GM12864 (cell line): ENCODE data around the gene CTLA4.

ENCODE experiments used
- DNase-seq: peaks from one replicate; pipeline ENCODE4 v3.0.0-alpha.2; 2011; ENCODE audit warnings: low read depth
- H3K4me3 ChIP-seq: 2 replicates; pipeline ENCODE4 v1.5.1; 2011; ENCODE audit warnings: mild to moderate bottlenecking, low read depth, low read length, control low read depth
- CTCF ChIP-seq: IDR thresholded peaks from 2 replicates; pipeline ENCODE4 v1.5.1; 2011; ENCODE audit warnings: low read depth, mild to moderate bottlenecking, moderate library complexity, low read length, control low read depth, inconsistent platforms; ENCODE audit errors: missing control alignments

Gene CTLA4

GRCh38 chr2:203918264-203918663, 50.7 kb downstream of the CTLA4 start:
- DNase-seq, result no peak
- H3K4me3 ChIP-seq, result no peak overlapping the region
- TF ChIP-seq CTCF, result no peak

GRCh38 chr2:203918839-203919238, 51.3 kb downstream of the CTLA4 start:
- TF ChIP-seq CTCF, result no peak
- no peak overlapping the region for H3K4me3 ChIP-seq
- DNase-seq, result no peak
